Vagina (tissue), 2 donors: Measurements from ENCODE around the gene LPP. TPM values are rescaled to one million over a fixed set of nuclear protein-coding genes. Genes with fewer than 3 reads are reported as not detected.
A peak's percentile ranks its signal among the peaks of the same experiment; 100 is the strongest.

ENCODE experiments used
- DNase-seq, 2 donors: peaks; one replicate each; pipeline ENCODE4 v3.0.0-alpha.2; 2017; ENCODE audit errors: extremely low spot score in 2 of 2
- H3K27ac ChIP-seq: fragments of 200-600 bp; sonication (generic); one replicate; pipeline ENCODE4 v1.5.1; 2019
- H3K27me3 ChIP-seq: fragments of 200-600 bp; sonication (generic); one replicate; pipeline ENCODE4 v1.5.1; 2019
- H3K36me3 ChIP-seq, 2 donors: fragments of 200-600 bp; sonication (generic); one replicate each; pipeline ENCODE4 v1.5.1; 2017 to 2019
- H3K4me1 ChIP-seq: fragments of 200-600 bp; sonication (generic); one replicate; pipeline ENCODE4 v1.5.1; 2019
- H3K4me3 ChIP-seq, 2 donors: fragments of 200-600 bp; sonication (generic); 1 replicate in 1 of 2; 2 replicates in 1 of 2; pipeline ENCODE4 v1.5.1; 2016 to 2019
- H3K9me3 ChIP-seq: fragments of 200-600 bp; sonication (generic); one replicate; pipeline ENCODE4 v1.5.1; 2019
- CTCF ChIP-seq, 3 experiments: fragments of 450-650 bp in 2 of 3; fragments of 200-600 bp in 1 of 3; sonication (generic) in 1 of 3; IDR thresholded peaks; one replicate each; pipeline ENCODE4 v1.5.1; 2017 to 2019; ENCODE audit warnings: antibody characterized with exemption in 3 of 3, mild to moderate bottlenecking in 2 of 3, moderate library complexity in 2 of 3
- POLR2A ChIP-seq, 2 donors: fragments of 450-650 bp; IDR thresholded peaks; one replicate each; pipeline ENCODE4 v1.6.1; 2017; ENCODE audit warnings: antibody characterized with exemption in 2 of 2, mild to moderate bottlenecking in 2 of 2, moderate library complexity in 2 of 2
- POLR2AphosphoS5 ChIP-seq, 2 donors: sonication (generic); formaldehyde crosslinking; IDR thresholded peaks; one replicate each; pipeline ENCODE4 v1.9.0; 2017; ENCODE audit warnings: antibody characterized with exemption in 2 of 2, mild to moderate bottlenecking in 2 of 2, low read depth in 1 of 2; ENCODE audit not compliant: insufficient read depth in 1 of 2
- intact Hi-C: fragments of 100-400 bp; cut with DNase I; formaldehyde crosslinking; loops from one replicate; pipeline ENCODE4 v1.15.1; 2023
- total RNA-seq: library from RNA; depleted of rRNA; stranded (reverse); fragments of >200 nt; gene quantifications from one replicate; pipeline ENCODE4 v1.2.3, GENCODE V29; 2016

Gene LPP
- total RNA-seq, 1 donor from 2014 or later: 248 TPM

GRCh38 chr3:188643736-188644135 is 489.8 kb downstream of the LPP start:
- Histone ChIP-seq H3K36me3 (no peaks in the 10 kb centered on the region), H3K27me3 (no peaks in the 10 kb centered on the region), H3K9me3 (no peaks in the 10 kb centered on the region), H3K27ac (no peak overlapping the region), H3K4me1 (no peaks in the 10 kb centered on the region), H3K4me3 (no peak overlapping the region)
- intact Hi-C loops: no loop called here
- TF ChIP-seq POLR2AphosphoS5 (IDR thresholded peaks at IDR 0.05; ENCODE audit: insufficient read depth in 1 of 2, low read depth in 1 of 2): no peak
- no peak for TF ChIP-seq POLR2A (IDR thresholded peaks at IDR 0.05)
- TF ChIP-seq CTCF (IDR thresholded peaks at IDR 0.05): no peak
- DNase-seq: no peak

GRCh38 chr3:188646592-188646991 is 492.6 kb downstream of the LPP start:
- Histone ChIP-seq H3K27ac (no peak overlapping the region), H3K36me3 (no peaks in the 10 kb centered on the region), H3K4me1 (no peaks in the 10 kb centered on the region), H3K27me3 (no peaks in the 10 kb centered on the region), H3K4me3 (no peak overlapping the region), H3K9me3 (no peaks in the 10 kb centered on the region)
- TF ChIP-seq CTCF (IDR thresholded peaks at IDR 0.05) (no peak), POLR2AphosphoS5 (IDR thresholded peaks at IDR 0.05; ENCODE audit: insufficient read depth in 1 of 2, low read depth in 1 of 2) (no peak), POLR2A (IDR thresholded peaks at IDR 0.05) (no peak)
- DNase-seq: no peak
- intact Hi-C loops: no loop called here

- Histone ChIP-seq H3K9me3 (no peaks in the 10 kb centered on the region), H3K36me3 (no peaks in the 10 kb centered on the region), H3K4me3 (no peak overlapping the region), H3K4me1 (no peaks in the 10 kb centered on the region), H3K27me3 (no peaks in the 10 kb centered on the region), H3K27ac (no peak overlapping the region)
- no peak for TF ChIP-seq CTCF (IDR thresholded peaks at IDR 0.05)
- no peak for TF ChIP-seq POLR2AphosphoS5 (IDR thresholded peaks at IDR 0.05; ENCODE audit: insufficient read depth in 1 of 2, low read depth in 1 of 2)
- no peak for TF ChIP-seq POLR2A (IDR thresholded peaks at IDR 0.05)
- intact Hi-C loops: no loop called here
- no peak for DNase-seq
Observed at GRCh38 chr3:188647237-188647636, 493.3 kb downstream of the LPP start.

GRCh38 chr3:188649521-188649920 is 495.6 kb downstream of the LPP start:
- Histone ChIP-seq H3K9me3 (no peaks in the 10 kb centered on the region), H3K27me3 (no peaks in the 10 kb centered on the region), H3K36me3 (no peaks in the 10 kb centered on the region), H3K4me3 (no peak overlapping the region), H3K27ac (no peak overlapping the region), H3K4me1 (no peaks in the 10 kb centered on the region)
- TF ChIP-seq POLR2AphosphoS5 (IDR thresholded peaks at IDR 0.05; ENCODE audit: insufficient read depth in 1 of 2, low read depth in 1 of 2) (no peak), CTCF (IDR thresholded peaks at IDR 0.05) (no peak), POLR2A (IDR thresholded peaks at IDR 0.05) (no peak)
- intact Hi-C loops: no loop called here
- DNase-seq: no peak

- intact Hi-C loops: no loop called here
- peak in 1 of 2 donors; percentile 34 for TF ChIP-seq POLR2AphosphoS5 (IDR thresholded peaks at IDR 0.05; ENCODE audit: insufficient read depth in 1 of 2, low read depth in 1 of 2)
- TF ChIP-seq CTCF (IDR thresholded peaks at IDR 0.05): no peak
- no peak for TF ChIP-seq POLR2A (IDR thresholded peaks at IDR 0.05)
- Histone ChIP-seq H3K4me1 (peaks cover 17% of the 10 kb centered on the region), H3K9me3 (no peaks in the 10 kb centered on the region), H3K36me3 (no peaks in the 10 kb centered on the region), H3K4me3 (no peak overlapping the region), H3K27ac (no peak overlapping the region), H3K27me3 (no peaks in the 10 kb centered on the region)
- DNase-seq: no peak
Observed at GRCh38 chr3:188656196-188656982, 502.4 kb downstream of the LPP start.
